HG03095 (cell line): ENCODE data around the gene LRRC23.
A peak's percentile ranks its signal among the peaks of the same experiment; 100 is the strongest.
"Not testable (repeated sequence)": the region's sequence is repeated elsewhere in the genome, so short reads cannot be mapped to it uniquely, and the experiment has no call there.

Experiments
- ATAC-seq: cut with Tn5 transposase; IDR thresholded peaks from one replicate; pipeline ENCODE4 v1.9.1; 2021; ENCODE audit warnings: moderate library complexity; ENCODE audit not compliant: unreplicated experiment

Gene LRRC23

DNA sequence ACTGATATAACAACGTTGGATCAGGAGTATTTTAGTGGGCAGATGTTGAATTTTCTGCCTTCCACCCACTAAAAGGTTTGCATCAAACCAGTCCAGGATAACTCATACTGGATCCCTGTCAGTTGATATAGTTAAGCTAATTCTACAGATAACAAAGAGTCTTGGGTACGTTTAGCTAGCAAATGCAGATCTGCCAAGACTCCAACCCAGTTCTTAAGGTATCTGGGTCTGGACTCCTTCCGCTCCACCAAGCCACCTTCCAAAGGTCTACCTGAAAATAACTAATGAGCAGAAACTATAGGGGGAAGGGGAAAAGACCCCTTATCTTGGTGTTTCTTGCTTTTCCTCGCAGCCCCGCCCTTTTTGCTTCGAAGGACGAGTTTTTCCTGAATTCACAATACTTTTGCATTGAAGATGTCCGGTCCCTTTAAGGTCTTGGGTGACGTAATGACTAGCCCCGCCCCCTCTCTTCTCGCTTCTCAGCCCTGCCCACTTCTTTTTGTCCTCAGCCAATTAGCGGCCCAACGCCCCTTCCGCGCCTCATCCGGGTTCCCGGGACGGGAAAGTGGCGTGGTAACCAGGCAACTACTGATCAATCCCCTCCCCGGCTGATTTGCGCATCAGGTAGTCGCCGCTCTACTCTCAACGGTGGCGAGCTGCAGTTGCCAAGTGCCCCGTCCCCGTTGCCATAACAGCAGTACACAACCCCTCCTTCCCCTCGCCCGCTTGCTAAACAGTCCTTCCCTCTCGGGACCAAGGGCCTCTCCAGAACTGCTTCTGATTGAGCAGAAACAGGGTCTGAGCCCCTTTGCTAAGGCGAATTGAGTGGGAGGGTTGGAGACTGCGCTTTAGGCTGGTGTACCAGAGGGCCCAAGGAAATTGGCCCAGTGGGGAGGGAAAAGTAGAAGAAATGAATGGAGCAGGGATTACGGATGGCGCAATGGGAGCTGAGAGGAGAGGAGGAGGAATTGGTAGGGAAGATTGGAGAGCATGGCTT lies at the start of gene LRRC23:
Gene LRRC23, plus strand, starts transcription at position 543 of the 997 bp plus-strand sequence. CDS start 812 bp downstream, outside the sequence.
- peak; percentile 94 for ATAC-seq

GRCh38 chr12:6855322-6855721 lies 49.3 kb upstream of the LRRC23 start:
- no peak for ATAC-seq

DNA sequence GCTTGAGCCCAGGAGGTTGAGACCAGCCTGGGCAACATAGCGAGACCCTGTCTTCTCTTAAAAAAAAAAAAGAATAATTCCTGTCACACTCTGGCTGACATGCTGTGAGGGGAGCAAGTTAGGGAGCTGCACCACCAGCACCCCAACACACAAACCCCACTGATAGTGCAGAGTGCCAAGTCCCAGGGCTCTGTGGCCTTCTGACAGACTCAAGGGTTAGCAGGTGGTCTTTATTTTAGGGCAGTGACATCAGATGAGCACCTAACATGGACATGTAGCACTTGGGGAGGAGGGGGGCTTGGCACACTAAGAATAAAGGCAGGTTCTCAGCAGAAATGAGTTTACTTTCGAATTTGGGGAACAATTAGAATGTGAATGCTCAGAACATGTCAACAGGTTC lies 45.8 kb upstream of the LRRC23 start:
- ATAC-seq, result no peak

DNA sequence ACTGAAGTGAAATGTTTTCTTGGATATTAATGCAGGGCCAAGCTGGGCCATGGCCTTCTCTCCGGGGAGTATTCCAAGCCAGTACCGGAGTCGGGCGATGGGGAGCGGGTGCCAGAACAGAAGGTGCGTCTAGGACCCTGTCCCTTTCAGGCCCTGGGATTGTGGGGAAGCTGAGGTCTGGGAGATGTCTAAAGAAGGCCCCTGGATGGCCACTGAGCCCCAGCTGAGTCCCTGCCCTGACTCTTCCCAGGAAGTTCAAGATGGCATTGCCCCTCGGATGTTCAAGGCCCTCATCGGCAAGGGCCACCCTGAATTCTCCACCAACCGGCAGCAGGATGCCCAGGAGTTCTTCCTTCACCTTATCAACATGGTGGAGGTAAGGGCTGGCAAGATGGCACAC lies 44.5 kb upstream of the LRRC23 start:
- no peak for ATAC-seq

DNA sequence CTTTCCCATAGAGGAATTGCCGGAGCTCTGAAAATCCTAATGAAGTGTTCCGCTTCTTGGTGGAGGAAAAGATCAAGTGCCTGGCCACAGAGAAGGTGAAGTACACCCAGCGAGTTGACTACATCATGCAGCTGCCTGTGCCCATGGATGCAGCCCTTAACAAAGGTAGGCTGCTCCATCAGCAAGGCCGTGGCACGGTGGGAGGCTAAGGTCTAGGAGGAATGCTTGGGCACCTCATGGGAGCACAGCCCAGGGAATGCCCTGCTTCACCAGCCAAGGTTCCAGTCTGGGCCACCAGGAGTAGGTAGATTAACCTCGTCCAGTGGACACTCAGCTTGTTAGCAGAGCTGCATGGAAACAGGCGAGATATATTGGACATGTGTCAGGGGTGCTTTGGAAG lies 43.7 kb upstream of the LRRC23 start:
- ATAC-seq, result no peak

DNA sequence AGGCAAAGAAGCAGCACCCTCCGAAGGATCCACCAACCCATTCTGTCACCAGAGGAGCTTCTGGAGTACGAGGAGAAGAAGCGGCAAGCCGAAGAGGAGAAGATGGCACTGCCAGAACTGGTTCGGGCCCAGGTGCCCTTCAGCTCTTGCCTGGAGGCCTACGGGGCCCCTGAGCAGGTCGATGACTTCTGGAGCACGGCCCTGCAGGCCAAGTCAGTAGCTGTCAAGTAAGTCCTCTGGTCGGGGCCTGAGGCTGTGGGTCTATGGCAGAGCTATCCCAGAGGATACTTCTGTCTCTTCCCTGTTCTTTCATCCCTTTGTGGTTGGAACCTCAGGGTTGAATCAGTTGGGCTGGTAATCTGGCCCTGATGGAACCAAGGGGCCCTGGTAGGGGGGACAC lies 43.2 kb upstream of the LRRC23 start:
- ATAC-seq, result no peak

GRCh38 chr12:6863033-6863432 lies 41.6 kb upstream of the LRRC23 start:
- no peak for ATAC-seq

DNA sequence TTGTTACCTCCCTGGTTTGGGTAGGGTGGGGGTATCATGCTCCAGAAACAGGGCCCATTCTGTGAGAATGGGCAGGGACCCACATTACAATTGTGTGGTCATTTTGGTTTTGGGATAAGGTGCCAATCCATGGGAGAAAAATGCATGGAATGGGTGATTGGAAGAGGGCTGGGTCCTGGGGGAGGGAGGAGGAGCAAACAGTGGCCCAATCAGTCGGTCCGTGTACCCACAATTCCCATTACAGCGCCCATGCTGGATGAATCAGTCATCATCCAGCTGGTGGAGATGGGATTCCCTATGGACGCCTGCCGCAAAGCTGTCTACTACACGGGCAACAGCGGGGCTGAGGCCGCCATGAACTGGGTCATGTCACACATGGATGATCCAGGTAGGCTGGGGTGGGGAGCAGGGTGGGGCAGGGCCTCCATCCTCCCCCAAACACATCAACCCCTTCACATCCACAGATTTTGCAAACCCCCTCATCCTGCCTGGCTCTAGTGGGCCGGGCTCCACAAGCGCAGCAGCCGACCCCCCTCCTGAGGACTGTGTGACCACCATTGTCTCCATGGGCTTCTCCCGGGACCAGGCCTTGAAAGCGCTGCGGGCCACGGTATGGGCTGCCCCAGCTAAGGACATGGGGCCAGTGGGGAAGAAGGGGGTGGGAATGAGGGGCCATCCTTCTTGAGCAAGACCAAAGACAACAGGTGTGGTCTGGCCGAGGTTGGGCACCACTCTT lies 40.9 kb upstream of the LRRC23 start:
- ATAC-seq, result no peak

DNA sequence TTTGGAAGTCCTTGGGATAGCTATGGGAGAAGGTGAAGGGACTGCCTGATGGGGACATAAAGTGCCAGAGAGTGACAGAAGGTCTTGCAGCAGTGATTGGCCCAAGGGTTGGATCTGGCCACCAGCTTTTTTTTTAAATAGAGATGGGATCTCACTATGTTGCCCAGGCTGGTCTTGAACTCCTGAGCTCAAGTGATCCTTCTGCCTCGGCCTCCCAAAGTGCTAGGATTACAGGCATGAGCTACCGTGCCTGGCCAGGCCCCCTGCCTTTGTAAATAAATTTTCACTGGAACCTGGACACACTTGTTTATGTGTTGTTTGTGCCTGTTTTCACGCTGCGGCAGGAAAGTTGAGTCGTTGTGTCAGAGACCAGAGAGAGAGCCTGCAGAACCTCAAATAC lies 39.3 kb upstream of the LRRC23 start:
- ATAC-seq, result not testable (repeated sequence)

GRCh38 chr12:6866163-6866919 lies 38.3 kb upstream of the LRRC23 start:
- ATAC-seq, result no peak

DNA sequence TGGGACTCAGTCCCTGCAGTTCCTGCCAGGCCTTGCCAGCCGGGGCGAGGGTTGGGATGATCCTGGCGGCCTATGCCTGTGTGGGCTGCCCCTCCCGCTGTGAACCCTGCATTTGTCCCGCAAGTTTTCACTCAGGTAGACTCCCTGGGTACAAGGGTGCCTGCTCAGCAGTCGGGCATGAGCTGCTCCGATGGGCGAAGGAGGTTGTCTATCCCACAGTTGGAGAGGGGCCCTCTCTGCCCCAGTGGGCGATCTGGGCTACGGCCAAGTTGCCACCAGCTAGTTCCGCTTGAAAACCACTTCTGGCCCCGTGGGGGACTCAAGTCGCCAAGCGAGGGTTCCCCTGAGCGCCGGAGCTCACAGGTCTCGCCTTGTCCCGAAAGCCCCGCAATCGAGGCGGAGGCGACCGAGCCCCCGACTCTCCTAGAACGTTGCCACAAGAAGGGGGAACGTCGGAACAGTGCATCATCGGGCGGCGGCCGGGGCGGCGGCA lies 37.7 kb upstream of the LRRC23 start:
- peak; percentile 7 for ATAC-seq

DNA sequence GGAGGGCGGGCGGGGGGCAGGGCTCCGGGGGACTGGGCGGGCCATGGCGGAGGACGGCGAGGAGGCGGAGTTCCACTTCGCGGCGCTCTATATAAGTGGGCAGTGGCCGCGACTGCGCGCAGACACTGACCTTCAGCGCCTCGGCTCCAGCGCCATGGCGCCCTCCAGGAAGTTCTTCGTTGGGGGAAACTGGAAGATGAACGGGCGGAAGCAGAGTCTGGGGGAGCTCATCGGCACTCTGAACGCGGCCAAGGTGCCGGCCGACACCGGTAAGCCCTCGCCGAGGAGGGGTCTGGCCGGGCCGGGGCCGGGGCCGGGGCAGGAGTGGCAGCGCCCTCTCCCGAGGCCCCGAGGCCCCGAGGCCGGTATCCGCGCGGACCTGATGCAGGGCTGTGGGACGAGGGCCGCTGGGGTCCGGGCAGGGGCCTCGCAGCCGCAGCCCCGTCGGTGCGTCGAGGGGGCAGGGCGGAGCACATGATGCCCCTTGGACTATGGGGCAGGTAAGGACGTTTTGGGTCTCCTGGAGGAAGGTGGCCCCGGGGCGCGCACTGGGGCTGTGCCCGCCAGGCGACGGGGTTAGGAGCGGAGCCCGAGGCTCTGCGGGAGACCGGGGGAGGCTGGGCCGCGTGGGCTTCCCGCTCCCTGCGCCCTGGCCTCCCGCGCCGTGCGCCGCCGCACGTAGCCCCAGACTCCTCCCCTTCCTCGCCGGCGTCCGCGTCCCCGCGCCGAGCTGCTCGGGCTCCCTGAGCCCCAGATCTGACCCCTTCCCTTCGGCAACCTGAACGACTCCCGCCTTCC lies 37.0 kb upstream of the LRRC23 start, which contains the start of gene TPI1:
Gene TPI1, plus strand, starts transcription at position 119 of the 798 bp plus-strand sequence. Its CDS starts 36 bp downstream, at position 155.
- peak; percentile 47 for ATAC-seq

DNA sequence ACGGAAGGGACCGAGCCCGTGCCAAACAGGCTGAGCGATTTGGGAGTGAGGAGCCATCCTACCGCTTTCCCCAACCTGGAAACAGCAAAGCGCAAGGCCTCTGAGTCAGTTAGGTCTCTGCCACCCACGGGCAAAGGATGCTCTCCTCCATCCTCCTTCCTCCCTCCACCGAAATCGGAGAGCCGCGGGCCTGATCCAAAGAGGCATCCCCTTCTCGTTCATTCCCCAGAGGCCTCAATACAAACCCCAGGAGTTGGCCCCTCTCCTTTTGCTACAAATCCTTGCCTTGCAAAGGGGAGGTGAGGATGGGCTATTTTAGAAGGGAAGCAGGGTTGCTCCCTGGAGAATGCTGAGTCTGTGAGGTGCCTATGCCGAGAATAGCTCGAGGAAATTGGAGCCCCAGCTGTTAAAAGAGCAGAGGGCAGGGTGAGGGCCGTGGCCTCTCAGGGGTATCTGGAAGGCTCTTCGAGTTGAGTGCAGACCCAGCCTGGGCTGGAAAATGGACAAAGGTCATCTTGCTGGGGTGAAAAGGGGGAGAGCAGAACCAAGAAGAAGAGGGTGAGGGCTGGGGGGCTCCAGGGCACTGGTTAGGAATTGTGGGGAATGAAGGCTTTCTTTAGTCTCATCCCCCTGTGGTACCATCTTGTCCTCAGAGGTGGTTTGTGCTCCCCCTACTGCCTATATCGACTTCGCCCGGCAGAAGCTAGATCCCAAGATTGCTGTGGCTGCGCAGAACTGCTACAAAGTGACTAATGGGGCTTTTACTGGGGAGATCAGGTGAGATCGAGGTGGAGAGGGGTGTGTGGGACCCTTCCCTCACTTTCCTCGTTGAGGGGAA lies 36.2 kb upstream of the LRRC23 start:
- ATAC-seq, result no peak

DNA sequence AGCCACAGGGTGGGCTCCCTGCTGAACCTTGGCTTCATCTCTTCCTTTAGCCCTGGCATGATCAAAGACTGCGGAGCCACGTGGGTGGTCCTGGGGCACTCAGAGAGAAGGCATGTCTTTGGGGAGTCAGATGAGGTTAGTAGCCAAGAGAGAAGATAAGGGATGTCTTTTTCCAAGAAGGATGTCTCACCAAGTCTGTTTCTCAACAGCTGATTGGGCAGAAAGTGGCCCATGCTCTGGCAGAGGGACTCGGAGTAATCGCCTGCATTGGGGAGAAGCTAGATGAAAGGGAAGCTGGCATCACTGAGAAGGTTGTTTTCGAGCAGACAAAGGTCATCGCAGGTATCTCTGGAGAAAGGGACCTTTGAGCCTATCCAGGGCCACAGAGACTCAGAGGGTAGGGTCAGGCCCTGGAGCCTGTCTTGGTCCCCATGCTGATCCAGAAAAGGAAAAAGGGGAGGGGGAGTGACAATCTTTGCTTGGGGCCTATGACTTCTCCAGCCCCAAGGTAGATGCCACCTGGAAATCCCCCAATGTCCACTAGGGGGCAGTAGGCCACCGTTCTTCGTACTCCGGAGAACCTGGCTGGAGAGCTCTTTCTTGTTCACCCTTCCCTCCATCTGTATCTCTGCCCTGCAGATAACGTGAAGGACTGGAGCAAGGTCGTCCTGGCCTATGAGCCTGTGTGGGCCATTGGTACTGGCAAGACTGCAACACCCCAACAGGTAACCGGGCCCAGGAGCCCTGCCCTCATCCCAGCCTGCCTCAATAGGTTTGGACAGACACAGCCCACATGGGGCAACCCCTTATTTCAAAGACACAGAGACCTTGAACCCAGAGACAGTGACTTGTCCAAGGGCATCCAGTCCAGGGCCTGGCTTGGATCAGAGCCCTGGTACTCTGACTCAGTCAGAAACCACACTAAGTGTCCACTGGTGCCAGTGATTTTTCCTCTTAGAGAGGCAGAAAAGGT lies 35.3 kb upstream of the LRRC23 start:
- no peak for ATAC-seq

DNA sequence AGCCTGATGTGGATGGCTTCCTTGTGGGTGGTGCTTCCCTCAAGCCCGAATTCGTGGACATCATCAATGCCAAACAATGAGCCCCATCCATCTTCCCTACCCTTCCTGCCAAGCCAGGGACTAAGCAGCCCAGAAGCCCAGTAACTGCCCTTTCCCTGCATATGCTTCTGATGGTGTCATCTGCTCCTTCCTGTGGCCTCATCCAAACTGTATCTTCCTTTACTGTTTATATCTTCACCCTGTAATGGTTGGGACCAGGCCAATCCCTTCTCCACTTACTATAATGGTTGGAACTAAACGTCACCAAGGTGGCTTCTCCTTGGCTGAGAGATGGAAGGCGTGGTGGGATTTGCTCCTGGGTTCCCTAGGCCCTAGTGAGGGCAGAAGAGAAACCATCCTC lies 34.3 kb upstream of the LRRC23 start:
- ATAC-seq, result not testable (repeated sequence)

- ATAC-seq, result no peak
These were observed 33.3 kb upstream of the LRRC23 start for GRCh38 chr12:6871052-6871957.
